Heart left ventricle (tissue), 16 donors: ENCODE measurements around the gene KIAA1217. TPM values are rescaled to one million over a fixed set of nuclear protein-coding genes. Genes with fewer than 3 reads are reported as not detected.

ENCODE experiments used
- ATAC-seq, 4 donors: fragments of 200-7000 bp; cut with Tn5 transposase; one replicate each; pipeline ENCODE4 v1.9.1; 2020 to 2022; ENCODE audit warnings: moderate library complexity in 4 of 4, mild to moderate bottlenecking in 3 of 4, moderate number of reproducible peaks in 1 of 4
- DNase-seq, 5 donors: peaks; one replicate each; pipeline ENCODE4 v3.0.0-alpha.2; 2020
- H3K27ac ChIP-seq, 12 donors: fragments of 200-600 bp; sonication (generic) in 4 of 12; one replicate each; pipeline versions ENCODE4 v1.5.0 to v1.8.0; 2016 to 2022; ENCODE audit warnings: mild to moderate bottlenecking in 2 of 12
- H3K27me3 ChIP-seq, 9 donors: fragments of 200-600 bp; sonication (generic) in 2 of 9; one replicate each; pipeline versions ENCODE4 v1.5.1 to v1.8.0; 2016 to 2022; ENCODE audit warnings: mild to moderate bottlenecking in 3 of 9
- H3K36me3 ChIP-seq, 9 donors: fragments of 200-600 bp; sonication (generic) in 2 of 9; one replicate each; pipeline versions ENCODE4 v1.5.0 to v1.8.0; 2018 to 2022; ENCODE audit warnings: mild to moderate bottlenecking in 2 of 9
- H3K4me1 ChIP-seq, 12 donors: fragments of 200-600 bp; sonication (generic) in 4 of 12; one replicate each; pipeline versions ENCODE4 v1.5.0 to v1.8.0; 2016 to 2022; ENCODE audit warnings: mild to moderate bottlenecking in 3 of 12
- H3K4me3 ChIP-seq, 12 donors: fragments of 200-600 bp; sonication (generic) in 4 of 12; one replicate each; pipeline versions ENCODE4 v1.5.0 to v1.8.0; 2017 to 2022; ENCODE audit warnings: mild to moderate bottlenecking in 9 of 12, moderate library complexity in 4 of 12
- H3K9me3 ChIP-seq, 12 donors: fragments of 200-600 bp; sonication (generic) in 4 of 12; one replicate each; pipeline versions ENCODE4 v1.5.0 to v1.8.0; 2016 to 2022; ENCODE audit warnings: mild to moderate bottlenecking in 1 of 12
- CTCF ChIP-seq, 12 donors: fragments of 200-600 bp; sonication (generic) in 4 of 12; IDR thresholded peaks; one replicate each; pipeline versions ENCODE4 v1.5.0 to v1.8.0; 2018 to 2022; ENCODE audit warnings: antibody characterized with exemption in 12 of 12, mild to moderate bottlenecking in 5 of 12
- POLR2A ChIP-seq, 2 donors: fragments of 450-650 bp; IDR thresholded peaks; one replicate each; pipeline ENCODE4 v1.6.1; 2017; ENCODE audit warnings: antibody characterized with exemption in 2 of 2, mild to moderate bottlenecking in 2 of 2, moderate library complexity in 2 of 2
- WGBS, 4 donors: extraction: QIAGEN DNeasy Blood & Tissue Kit in 2 of 4; methylation state at CpG; one replicate each; pipeline versions ENCODE4 v1.1.5 to v1.1.7; 2013 to 2018; 5-methylcytosine and 5-hydroxymethylcytosine counted together
- intact Hi-C, 10 donors: fragments of 100-400 bp; cut with DNase I; formaldehyde crosslinking; loops; one replicate each; pipeline versions ENCODE4 v1.11.1 to v1.14.2; 2022
- polyA plus RNA-seq, 2 donors: library from polyadenylated mRNA; stranded (reverse); fragments of 200-250 nt; gene quantifications; one replicate each; pipeline ENCODE4 v1.2.3, GENCODE V29; 2013
- total RNA-seq, 9 donors: library from RNA; depleted of rRNA in 2 of 9; stranded (reverse); fragments of >200 nt in 2 of 9; fragmentation: NEBNext Ultra II Directional in 3 of 9; extraction: Animal tissue kit (Norgen Biotek cat#: 25700) in 3 of 9; gene quantifications; one replicate each; pipeline versions ENCODE4 v1.1.0 to v1.2.4, GENCODE V29; 2016 to 2023
- donor health status: ischemic (EF 13 %, LVEDD 7.1; RV severe dilation, severe dysfunction).
- donor health status: healthy with polysubstance abuse.
- donor health status: DM: no; HTN: yes; CAD: no.
- donor health status: DM: no; HTN: no; CAD: no.
- donor health status: ischemic (EF 25% LVEDD 6.9; RV normal size, moderate dysfunction).
- donor health status: ischemic (EF 25% LVEDD 5.7; RV mildly dilated, moderate dysfunction).
- donor health status: healthy.
- donor health status: DM: yes; HTN: yes; CAD: no.
- donor health status: ischemic (EF 35%, LVEDD 5.7; RV mildly dilated, moderate dysfunction).
- donor health status: nonischemic (EF 11% LVEDD 7.7; RV severe dilation, severe dysfunction).
- donor health status: DM: yes; HTN: yes; CAD: no.
- donor health status: PGD.
- donor health status: ischemic (EF 29% LVEDD 5.4; RV normal size, mild dysfunction).
- donor health status: nonischemic (EF 23%, LVEDD 6.1; RV moderate dilation, normal function).

KIAA1217 gene
- total and polyA plus RNA-seq, 11 donors, result 12.7 to 66.7 (median 33.5) TPM

- peak overlapping the region in 4 of 12 donors; percentile 40 to 65 (median 52) for H3K27ac ChIP-seq
- H3K36me3 ChIP-seq, result peaks cover 0 to under 1% (median 0%) of the 10 kb centered on the region in 9 donors
- peaks cover 2 to 34% (median 18%) of the 10 kb centered on the region in 12 donors for H3K4me1 ChIP-seq
- 72 to 81% (median 77%) methylated on average over 7 of the region's 7 CpGs for WGBS, 4 donors
- TF ChIP-seq POLR2A (IDR thresholded peaks at IDR 0.05) (no peak), CTCF (IDR thresholded peaks at IDR 0.05) (no peak)
- intact Hi-C loops, result loop anchor here in 2 of 10 donors (5.0 to 10.0 kb wide), 2 partner anchors 45 to 88 kb away; no protein-coding TSS in a partner anchor
- ATAC-seq (no peak), DNase-seq (no peak)
- no peak overlapping the region for H3K4me3 ChIP-seq
- H3K9me3 ChIP-seq, result peaks cover 0 to 17% (median 0%) of the 10 kb centered on the region in 12 donors
- H3K27me3 ChIP-seq, result no peaks in the 10 kb centered on the region
Measured at GRCh38 chr10:24417053-24417452, 208.1 kb downstream of the KIAA1217 start.

- Histone ChIP-seq H3K27me3 (no peaks in the 10 kb centered on the region), H3K27ac (no peak overlapping the region), H3K4me3 (no peak overlapping the region), H3K36me3 (peaks cover 0 to 8% (median 0%) of the 10 kb centered on the region in 9 donors), H3K4me1 (peaks cover 2 to 30% (median 18%) of the 10 kb centered on the region in 12 donors), H3K9me3 (peaks cover 0 to 9% (median 0%) of the 10 kb centered on the region in 12 donors)
- no peak for ATAC-seq
- intact Hi-C loops, result loop anchor here in 2 of 10 donors (5.0 to 10.0 kb wide), 2 partner anchors 44 to 86 kb away; no protein-coding TSS in a partner anchor
- WGBS, 4 donors, result 93 to 97% (median 96%) methylated on average over 4 of the region's 4 CpGs
- TF ChIP-seq POLR2A (IDR thresholded peaks at IDR 0.05), result no peak
- TF ChIP-seq CTCF (IDR thresholded peaks at IDR 0.05), result peak in 4 of 12 donors; percentile 12 to 26 (median 21)
- DNase-seq, result no peak
Measured at GRCh38 chr10:24418532-24418931, 209.6 kb downstream of the KIAA1217 start.

- intact Hi-C loops, result loop anchor here in 2 of 10 donors (5.0 to 10.0 kb wide), 2 partner anchors 43 to 86 kb away; no protein-coding TSS in a partner anchor
- H3K4me3 ChIP-seq, result no peak overlapping the region
- 86 to 93% (median 91%) methylated on average over 3 of the region's 3 CpGs for WGBS, 4 donors
- H3K4me1 ChIP-seq, result peaks cover 2 to 30% (median 18%) of the 10 kb centered on the region in 12 donors
- H3K9me3 ChIP-seq, result peaks cover 0 to 4% (median 0%) of the 10 kb centered on the region in 12 donors
- no peak for ATAC-seq
- no peak overlapping the region for H3K27ac ChIP-seq
- peaks cover 0 to 9% (median 0%) of the 10 kb centered on the region in 9 donors for H3K36me3 ChIP-seq
- no peak for DNase-seq
- no peak for TF ChIP-seq CTCF (IDR thresholded peaks at IDR 0.05)
- TF ChIP-seq POLR2A (IDR thresholded peaks at IDR 0.05), result no peak
- H3K27me3 ChIP-seq, result no peaks in the 10 kb centered on the region
Measured at GRCh38 chr10:24419066-24419465, 210.1 kb downstream of the KIAA1217 start.

GRCh38 chr10:24425151-24425550 is 216.2 kb downstream of the KIAA1217 start:
- H3K4me1 ChIP-seq, result no peaks in the 10 kb centered on the region
- 90 to 100% (median 98%) methylated on average over 1 of the region's 1 CpG for WGBS, 4 donors
- ATAC-seq (no peak), DNase-seq (no peak)
- H3K27me3 ChIP-seq, result no peaks in the 10 kb centered on the region
- intact Hi-C loops, result no loop called here
- TF ChIP-seq CTCF (IDR thresholded peaks at IDR 0.05) (no peak), POLR2A (IDR thresholded peaks at IDR 0.05) (no peak)
- H3K27ac ChIP-seq, result no peak overlapping the region
- no peak overlapping the region for H3K4me3 ChIP-seq
- H3K36me3 ChIP-seq, result peaks cover 0 to 20% (median 0%) of the 10 kb centered on the region in 9 donors
- H3K9me3 ChIP-seq, result no peaks in the 10 kb centered on the region
